Loucy (cell line): Measurements from ENCODE around the gene OSBPL7.

Experiments
- CTCF ChIP-seq: fragments of 200-600 bp; sonication (generic); conservative IDR thresholded peaks from 2 replicates; pipeline ENCODE4 v1.5.1; 2014; ENCODE audit warnings: mild to moderate bottlenecking, antibody characterized with exemption, low read length
- EZH2phosphoT487 ChIP-seq: fragments of 200-600 bp; IDR thresholded peaks from 2 replicates; pipeline ENCODE4 v1.6.1; 2018; ENCODE audit warnings: antibody characterized with exemption, mild to moderate bottlenecking, moderate library complexity, borderline replicate concordance

GRCh38 chr17:47853616-47854015 lies 32.0 kb upstream of the OSBPL7 start:
- TF ChIP-seq EZH2phosphoT487 (no peak), CTCF (no peak)
